Measurements from ENCODE around the gene RNF6.

Gene RNF6

GRCh38 chr13:26186995-26187394 lies 35.1 kb downstream of the RNF6 start:
- H3K4me3 ChIP-seq (ENCODE audit: low read length), result peak overlapping the region; percentile 86
- peak overlapping the region; percentile 86 for H3K4me2 ChIP-seq (ENCODE audit: low read length)
- H3K27me3 ChIP-seq (ENCODE audit: control insufficient read depth, insufficient read depth, low read length), result peaks cover 5% of the 10 kb centered on the region
- no peaks in the 10 kb centered on the region for H3K9me3 ChIP-seq (replicated peaks; ENCODE audit: low read length)
- H3K36me3 ChIP-seq (ENCODE audit: insufficient read depth, low read length), result no peaks in the 10 kb centered on the region
- H3K4me1 ChIP-seq (ENCODE audit: control insufficient read depth, insufficient read depth, low read length), result peaks cover 4% of the 10 kb centered on the region
- peak overlapping the region; percentile 70 for H3K9ac ChIP-seq (ENCODE audit: low read depth, low read length)

- Histone ChIP-seq H3K27me3 (ENCODE audit: control insufficient read depth, insufficient read depth, low read length) (peaks cover 5% of the 10 kb centered on the region), H3K9ac (ENCODE audit: low read depth, low read length) (peak overlapping the region; percentile 70), H3K36me3 (ENCODE audit: insufficient read depth, low read length) (no peaks in the 10 kb centered on the region), H3K9me3 (replicated peaks; ENCODE audit: low read length) (no peaks in the 10 kb centered on the region), H3K4me1 (ENCODE audit: control insufficient read depth, insufficient read depth, low read length) (peaks cover 4% of the 10 kb centered on the region), H3K4me2 (ENCODE audit: low read length) (peak overlapping the region; percentile 94), H3K4me3 (ENCODE audit: low read length) (peak overlapping the region; percentile 86)
Measured at GRCh38 chr13:26186118-26186870, 35.8 kb downstream of the RNF6 start.

DNA sequence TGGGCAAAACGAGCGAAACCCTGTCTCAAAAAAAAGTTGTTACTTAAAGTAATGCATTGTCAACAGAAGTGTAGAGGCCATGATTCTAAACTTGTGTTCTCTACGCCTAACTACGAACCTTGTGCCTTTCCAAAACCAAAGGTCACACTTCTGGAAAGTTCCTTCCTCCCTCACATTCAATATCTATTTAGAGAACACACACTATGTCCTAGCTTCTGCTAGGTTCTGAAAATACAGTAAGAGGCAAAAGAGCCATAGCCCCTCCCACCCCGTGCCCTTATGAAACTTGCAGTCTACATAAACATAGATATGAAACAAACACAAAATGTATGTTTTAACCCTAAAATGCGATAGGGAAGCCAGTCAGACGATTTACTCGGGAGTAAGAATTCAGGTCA lies 36.4 kb downstream of the RNF6 start:
- H3K27me3 ChIP-seq (ENCODE audit: control insufficient read depth, insufficient read depth, low read length), result peaks cover 5% of the 10 kb centered on the region
- peak overlapping the region; percentile 94 for H3K4me2 ChIP-seq (ENCODE audit: low read length)
- peak overlapping the region; percentile 86 for H3K4me3 ChIP-seq (ENCODE audit: low read length)
- H3K4me1 ChIP-seq (ENCODE audit: control insufficient read depth, insufficient read depth, low read length), result peaks cover 4% of the 10 kb centered on the region
- H3K9me3 ChIP-seq (replicated peaks; ENCODE audit: low read length), result no peaks in the 10 kb centered on the region
- no peaks in the 10 kb centered on the region for H3K36me3 ChIP-seq (ENCODE audit: insufficient read depth, low read length)
- peak overlapping the region; percentile 70 for H3K9ac ChIP-seq (ENCODE audit: low read depth, low read length)

- Histone ChIP-seq H3K9ac (ENCODE audit: low read depth, low read length) (no peak overlapping the region), H3K4me2 (ENCODE audit: low read length) (no peak overlapping the region), H3K4me1 (ENCODE audit: control insufficient read depth, insufficient read depth, low read length) (peaks cover 4% of the 10 kb centered on the region), H3K9me3 (replicated peaks; ENCODE audit: low read length) (no peaks in the 10 kb centered on the region), H3K36me3 (ENCODE audit: insufficient read depth, low read length) (no peaks in the 10 kb centered on the region), H3K4me3 (ENCODE audit: low read length) (no peak overlapping the region), H3K27me3 (ENCODE audit: control insufficient read depth, insufficient read depth, low read length) (peaks cover 5% of the 10 kb centered on the region)
Measured at GRCh38 chr13:26184791-26185250, 37.3 kb downstream of the RNF6 start.

DNA sequence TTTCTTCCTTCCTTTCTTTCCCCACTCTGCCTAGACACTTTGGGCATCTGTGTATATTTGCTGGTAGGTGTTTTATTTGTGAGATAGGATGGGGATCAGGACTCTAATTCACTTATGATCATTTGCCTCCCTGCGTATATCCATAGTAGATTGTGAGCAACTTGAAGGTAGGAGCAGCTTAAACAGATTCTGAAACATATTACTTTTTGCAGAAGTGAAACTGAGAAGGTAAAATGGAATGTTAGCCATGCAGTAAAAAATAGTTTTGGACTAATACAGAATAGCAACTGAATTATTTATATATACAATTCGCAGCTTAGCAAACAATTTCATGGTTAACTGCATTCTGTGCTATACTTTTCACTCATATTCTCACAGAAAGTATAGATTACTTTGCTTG lies 38.7 kb downstream of the RNF6 start:
- Histone ChIP-seq H3K4me2 (ENCODE audit: low read length) (no peak overlapping the region), H3K36me3 (ENCODE audit: insufficient read depth, low read length) (no peaks in the 10 kb centered on the region), H3K4me1 (ENCODE audit: control insufficient read depth, insufficient read depth, low read length) (peaks cover 4% of the 10 kb centered on the region), H3K9me3 (replicated peaks; ENCODE audit: low read length) (no peaks in the 10 kb centered on the region), H3K27me3 (ENCODE audit: control insufficient read depth, insufficient read depth, low read length) (peaks cover 11% of the 10 kb centered on the region), H3K9ac (ENCODE audit: low read depth, low read length) (no peak overlapping the region), H3K4me3 (ENCODE audit: low read length) (no peak overlapping the region)

DNA sequence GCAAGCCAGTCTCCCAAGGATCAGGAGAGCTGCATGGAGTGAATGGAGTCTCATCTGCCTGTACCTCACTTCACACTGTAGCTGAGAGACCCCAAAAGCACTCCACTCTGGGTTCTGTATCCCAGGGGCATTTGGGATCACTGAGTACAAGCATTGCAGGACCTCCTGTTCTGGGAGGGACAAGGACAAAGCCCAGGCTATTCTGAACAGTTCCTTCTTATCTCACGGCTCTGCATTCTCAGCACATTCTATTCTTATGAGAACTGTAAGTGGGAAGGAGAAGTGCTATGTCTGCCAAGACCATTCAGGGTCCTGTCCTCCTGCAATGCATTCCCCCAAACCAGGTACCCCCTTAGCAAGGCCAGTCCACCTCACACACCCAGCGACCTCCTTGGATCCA lies 42.8 kb downstream of the RNF6 start:
- Histone ChIP-seq H3K36me3 (ENCODE audit: insufficient read depth, low read length) (no peaks in the 10 kb centered on the region), H3K27me3 (ENCODE audit: control insufficient read depth, insufficient read depth, low read length) (peaks cover 17% of the 10 kb centered on the region), H3K4me1 (ENCODE audit: control insufficient read depth, insufficient read depth, low read length) (no peaks in the 10 kb centered on the region), H3K4me3 (ENCODE audit: low read length) (no peak overlapping the region), H3K4me2 (ENCODE audit: low read length) (no peak overlapping the region), H3K9ac (ENCODE audit: low read depth, low read length) (no peak overlapping the region), H3K9me3 (replicated peaks; ENCODE audit: low read length) (no peaks in the 10 kb centered on the region)

DNA sequence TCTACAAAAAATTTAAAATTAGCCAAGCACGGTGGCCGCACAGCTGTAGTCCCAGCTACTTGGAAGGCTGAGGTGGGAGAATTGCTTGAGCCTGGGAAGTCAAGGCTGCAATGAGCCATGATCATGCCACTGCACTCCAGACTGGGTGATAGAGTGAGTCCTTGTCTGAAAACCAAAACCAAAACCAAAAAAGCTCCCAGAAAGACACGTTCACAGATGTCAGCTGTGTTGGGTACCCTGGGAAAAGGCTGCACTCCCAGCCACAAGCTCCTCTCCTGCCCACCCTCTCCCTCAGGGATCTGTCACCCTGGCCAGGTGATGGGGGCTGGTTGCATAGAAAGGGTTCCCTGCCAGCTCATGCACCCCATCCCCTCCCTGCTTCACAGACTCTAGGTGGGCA lies 53.3 kb downstream of the RNF6 start:
- no peaks in the 10 kb centered on the region for H3K4me1 ChIP-seq (ENCODE audit: control insufficient read depth, insufficient read depth, low read length)
- H3K9me3 ChIP-seq (replicated peaks; ENCODE audit: low read length), result no peaks in the 10 kb centered on the region
- peaks cover 18% of the 10 kb centered on the region for H3K27me3 ChIP-seq (ENCODE audit: control insufficient read depth, insufficient read depth, low read length)
- no peak overlapping the region for H3K4me2 ChIP-seq (ENCODE audit: low read length)
- no peak overlapping the region for H3K9ac ChIP-seq (ENCODE audit: low read depth, low read length)
- H3K4me3 ChIP-seq (ENCODE audit: low read length), result no peak overlapping the region
- H3K36me3 ChIP-seq (ENCODE audit: insufficient read depth, low read length), result no peaks in the 10 kb centered on the region

DNA sequence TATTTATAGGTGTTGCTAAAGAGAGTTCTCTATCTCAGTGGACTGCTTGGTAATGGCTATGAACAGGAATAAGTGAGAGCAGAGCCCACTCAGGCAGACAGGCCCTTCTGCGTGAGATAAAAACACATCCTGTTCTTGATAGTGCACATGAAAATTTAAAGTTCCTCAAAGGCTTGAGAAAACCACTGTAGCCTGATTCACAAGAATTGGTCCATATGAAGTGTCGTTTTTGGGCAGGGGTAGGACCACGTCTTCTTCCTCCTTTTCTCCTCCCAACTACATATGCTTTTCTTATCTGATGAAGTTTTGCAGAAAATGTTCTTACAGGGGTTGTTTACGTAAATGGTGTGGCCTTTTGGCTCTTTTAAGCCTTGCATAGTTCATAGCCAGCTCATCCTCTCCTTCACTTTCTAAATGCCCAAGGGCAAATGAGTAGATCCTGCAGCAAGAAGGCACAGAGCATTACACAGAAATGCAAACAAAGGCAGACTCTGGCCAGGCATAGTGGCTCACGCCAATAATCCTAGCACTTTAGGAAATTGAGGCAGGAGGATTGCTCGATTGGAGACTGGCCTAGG lies 53.8 kb downstream of the RNF6 start:
- no peak overlapping the region for H3K4me2 ChIP-seq (ENCODE audit: low read length)
- peaks cover 18% of the 10 kb centered on the region for H3K27me3 ChIP-seq (ENCODE audit: control insufficient read depth, insufficient read depth, low read length)
- no peak overlapping the region for H3K4me3 ChIP-seq (ENCODE audit: low read length)
- H3K9ac ChIP-seq (ENCODE audit: low read depth, low read length), result no peak overlapping the region
- H3K4me1 ChIP-seq (ENCODE audit: control insufficient read depth, insufficient read depth, low read length), result no peaks in the 10 kb centered on the region
- no peaks in the 10 kb centered on the region for H3K9me3 ChIP-seq (replicated peaks; ENCODE audit: low read length)
- no peaks in the 10 kb centered on the region for H3K36me3 ChIP-seq (ENCODE audit: insufficient read depth, low read length)

DNA sequence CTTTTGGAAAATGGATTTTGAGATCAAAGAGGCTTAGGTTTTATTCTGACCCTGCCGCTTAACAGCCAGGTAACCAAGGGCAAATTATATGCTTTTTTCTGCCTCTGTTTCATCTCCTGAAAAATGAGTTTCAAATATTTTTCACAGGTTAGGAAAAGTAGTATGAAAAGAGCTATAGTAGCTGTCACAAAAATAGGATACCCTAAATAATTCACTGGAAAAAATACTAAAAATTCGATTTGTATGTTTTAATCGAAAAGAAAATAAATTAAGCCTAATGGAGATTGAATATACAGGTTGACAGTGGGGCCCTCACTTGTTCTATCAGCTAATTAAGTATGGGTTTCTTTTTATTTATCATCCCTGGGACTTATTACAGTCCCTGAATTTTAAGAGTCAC lies 58.3 kb downstream of the RNF6 start:
- H3K27me3 ChIP-seq (ENCODE audit: control insufficient read depth, insufficient read depth, low read length), result peaks cover 10% of the 10 kb centered on the region
- no peak overlapping the region for H3K4me2 ChIP-seq (ENCODE audit: low read length)
- H3K36me3 ChIP-seq (ENCODE audit: insufficient read depth, low read length), result no peaks in the 10 kb centered on the region
- H3K4me3 ChIP-seq (ENCODE audit: low read length), result no peak overlapping the region
- H3K9ac ChIP-seq (ENCODE audit: low read depth, low read length), result no peak overlapping the region
- H3K9me3 ChIP-seq (replicated peaks; ENCODE audit: low read length), result no peaks in the 10 kb centered on the region
- H3K4me1 ChIP-seq (ENCODE audit: control insufficient read depth, insufficient read depth, low read length), result no peaks in the 10 kb centered on the region

Measured in skeletal muscle satellite cell (primary cell).